HEK293 (cell line): ENCODE data around the gene SPESP1.

Source experiments
- CTCF ChIA-PET: fragments of 350-600 bp; formaldehyde crosslinking; extraction: SDS; loops from one replicate; lab custom pipeline; 2021; ENCODE audit warnings: antibody characterized with exemption; lab: Yijun Ruan, JAX
- POLR2A ChIA-PET: fragments of 300-600 bp; formaldehyde crosslinking; extraction: SDS; loops from one replicate; lab custom pipeline; 2020; ENCODE audit warnings: antibody characterized with exemption, inconsistent platforms; lab: Yijun Ruan, JAX
- H3K27ac ChIP-seq: fragments of 200-500 bp; sonication (Bioruptor generic); 2 replicates; pipeline ENCODE4 v1.5.1; 2014; ENCODE audit warnings: low read depth, low read length, control low read depth, inconsistent platforms; ENCODE audit errors: extremely low read depth
- H3K36me3 ChIP-seq, 2 experiments: fragments of 200-500 bp in 1 of 2; sonication (Bioruptor generic) in 1 of 2; 1 replicate in 1 of 2; 2 replicates in 1 of 2; pipeline ENCODE4 v1.5.1; 2014 to 2017; ENCODE audit warnings: inconsistent platforms in 2 of 2, low read length in 2 of 2; ENCODE audit not compliant: control insufficient read depth in 2 of 2, insufficient read depth in 1 of 2
- H3K4me1 ChIP-seq: fragments of 200-500 bp; sonication (Bioruptor generic); 2 replicates; pipeline ENCODE4 v1.5.1; 2014; ENCODE audit warnings: mild to moderate bottlenecking, low read length, inconsistent platforms; ENCODE audit not compliant: control insufficient read depth, insufficient read depth
- H3K4me3 ChIP-seq: 2 replicates; pipeline ENCODE4 v1.5.1; 2011; ENCODE audit warnings: low read depth, mild to moderate bottlenecking, control low read depth, low read length, moderate library complexity
- H3K9me3 ChIP-seq: fragments of 200-500 bp; sonication (Bioruptor generic); 2 replicates; pipeline ENCODE4 v1.5.1; 2014; ENCODE audit warnings: low read depth, low read length, inconsistent platforms; ENCODE audit not compliant: control insufficient read depth, insufficient read depth
- EGR2 ChIP-seq: fragments of 450-650 bp; formaldehyde crosslinking; IDR thresholded peaks from 2 replicates; pipeline ENCODE4 v1.5.1; 2016; ENCODE audit warnings: low read depth, missing biosample characterization, missing genetic modification characterization
- FEZF1 ChIP-seq: fragments of 450-650 bp; formaldehyde crosslinking; IDR thresholded peaks from 2 replicates; pipeline ENCODE4 v1.5.1; 2016; ENCODE audit warnings: missing biosample characterization, missing genetic modification characterization
- GLI2 ChIP-seq: fragments of 450-650 bp; formaldehyde crosslinking; IDR thresholded peaks from 2 replicates; pipeline ENCODE4; 2017; ENCODE audit warnings: missing biosample characterization, missing genetic modification characterization, low read depth, borderline replicate concordance
- KLF16 ChIP-seq: fragments of 450-650 bp; formaldehyde crosslinking; IDR thresholded peaks from 2 replicates; pipeline ENCODE4 v1.5.1; 2017; ENCODE audit warnings: missing biosample characterization, missing genetic modification characterization
- OSR2 ChIP-seq: fragments of 450-650 bp; formaldehyde crosslinking; IDR thresholded peaks from 2 replicates; pipeline ENCODE4 v1.5.1; 2016; ENCODE audit warnings: missing biosample characterization, missing genetic modification characterization
- OVOL3 ChIP-seq: fragments of 450-650 bp; formaldehyde crosslinking; IDR thresholded peaks from 2 replicates; pipeline ENCODE4 v1.5.1; 2016; ENCODE audit warnings: missing biosample characterization, missing genetic modification characterization
- REPIN1 ChIP-seq: fragments of 450-650 bp; formaldehyde crosslinking; IDR thresholded peaks from 2 replicates; pipeline ENCODE4 v1.5.1; 2017; ENCODE audit warnings: missing biosample characterization, missing genetic modification characterization, low read depth
- SCRT1 ChIP-seq: fragments of 450-650 bp; formaldehyde crosslinking; IDR thresholded peaks from 2 replicates; pipeline ENCODE4 v1.5.1; 2016; ENCODE audit warnings: missing biosample characterization, missing genetic modification characterization, borderline replicate concordance
- SCRT2 ChIP-seq: fragments of 450-650 bp; formaldehyde crosslinking; IDR thresholded peaks from 2 replicates; pipeline ENCODE4 v1.5.1; 2016; ENCODE audit warnings: missing biosample characterization, missing genetic modification characterization
- SP7 ChIP-seq: fragments of 450-650 bp; formaldehyde crosslinking; IDR thresholded peaks from 2 replicates; pipeline ENCODE4 v1.5.1; 2016; ENCODE audit warnings: missing biosample characterization, missing genetic modification characterization
- TCF7L2 ChIP-seq: IDR thresholded peaks from 2 replicates; pipeline ENCODE4 v1.6.1; 2011; ENCODE audit warnings: low read depth, mild to moderate bottlenecking, inconsistent platforms, low read length, moderate library complexity, borderline replicate concordance
- ZFP41 ChIP-seq: fragments of 450-650 bp; formaldehyde crosslinking; IDR thresholded peaks from 2 replicates; pipeline ENCODE4 v1.5.1; 2016; ENCODE audit warnings: missing biosample characterization, missing genetic modification characterization, borderline replicate concordance
- ZNF155 ChIP-seq: fragments of 450-650 bp; formaldehyde crosslinking; IDR thresholded peaks from 2 replicates; pipeline ENCODE4 v1.5.1; 2016; ENCODE audit warnings: missing biosample characterization, missing genetic modification characterization
- ZNF24 ChIP-seq: fragments of 450-650 bp; formaldehyde crosslinking; IDR thresholded peaks from 2 replicates; pipeline ENCODE4 v1.5.1; 2016; ENCODE audit warnings: missing biosample characterization, missing genetic modification characterization
- ZNF335 ChIP-seq: fragments of 450-650 bp; formaldehyde crosslinking; conservative IDR thresholded peaks from 2 replicates; pipeline ENCODE4 v1.5.1; 2016; ENCODE audit warnings: missing biosample characterization, missing genetic modification characterization
- ZNF518A ChIP-seq: fragments of 450-650 bp; formaldehyde crosslinking; conservative IDR thresholded peaks from 2 replicates; pipeline ENCODE4 v1.5.1; 2016; ENCODE audit warnings: low read depth, missing biosample characterization, missing genetic modification characterization
- ZNF571 ChIP-seq: fragments of 450-650 bp; formaldehyde crosslinking; IDR thresholded peaks from 2 replicates; pipeline ENCODE4 v1.5.0; 2017; ENCODE audit warnings: missing biosample characterization, missing genetic modification characterization
- ZNF623 ChIP-seq: fragments of 450-650 bp; formaldehyde crosslinking; IDR thresholded peaks from 2 replicates; pipeline ENCODE4 v1.5.1; 2016; ENCODE audit warnings: missing biosample characterization, missing genetic modification characterization
- ZNF624 ChIP-seq: fragments of 450-650 bp; formaldehyde crosslinking; IDR thresholded peaks from 2 replicates; pipeline ENCODE4 v1.5.1; 2017; ENCODE audit warnings: missing biosample characterization, missing genetic modification characterization
- ZXDB ChIP-seq: fragments of 450-650 bp; formaldehyde crosslinking; IDR thresholded peaks from 2 replicates; pipeline ENCODE4 v1.5.1; 2016; ENCODE audit warnings: missing biosample characterization, missing genetic modification characterization
- TF ChIP-seq, protein P1 (sequence below): fragments of 450-650 bp; formaldehyde crosslinking; IDR thresholded peaks from 2 replicates; pipeline ENCODE4 v1.5.1; 2016; ENCODE audit warnings: missing biosample characterization, missing genetic modification characterization
- TF ChIP-seq, protein P2 (sequence below): fragments of 450-650 bp; formaldehyde crosslinking; IDR thresholded peaks from 2 replicates; pipeline ENCODE4 v1.5.1; 2016; ENCODE audit warnings: missing biosample characterization, missing genetic modification characterization, borderline replicate concordance
- TF ChIP-seq, protein P3 (sequence below): fragments of 450-650 bp; formaldehyde crosslinking; IDR thresholded peaks from 2 replicates; pipeline ENCODE4 v1.5.1; 2017; ENCODE audit warnings: missing biosample characterization, missing genetic modification characterization

Gene SPESP1

DNA sequence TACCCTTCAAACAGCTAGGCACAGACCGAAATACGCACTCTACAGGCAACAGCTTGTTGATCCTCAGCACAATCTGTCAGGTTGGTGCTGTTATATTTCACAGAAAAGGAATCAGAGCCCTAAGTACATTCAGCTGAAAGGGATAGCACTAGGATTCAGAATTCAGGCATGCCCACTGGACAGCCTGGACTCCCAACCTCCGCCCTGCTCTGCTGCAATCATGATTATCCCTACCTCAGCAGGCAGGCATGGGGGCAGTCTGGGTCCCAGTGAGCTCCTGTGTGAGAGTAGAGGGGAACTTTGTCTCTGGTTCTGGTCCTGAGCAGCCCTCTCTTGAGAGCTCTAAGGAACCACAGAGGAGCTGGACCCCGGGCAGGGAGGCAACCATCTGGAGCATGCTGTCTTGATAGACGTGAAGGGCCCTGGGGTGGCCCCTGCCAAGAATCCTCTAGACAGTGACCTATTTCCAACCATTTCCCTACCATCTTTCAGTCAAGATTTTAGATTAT lies 60.7 kb downstream of the SPESP1 start:
- no peaks in the 10 kb centered on the region for H3K36me3 ChIP-seq
- no peak overlapping the region for H3K4me3 ChIP-seq
- H3K4me1 ChIP-seq = peaks cover 7% of the 10 kb centered on the region; the same call in 1 of the 2 replicates
- H3K27ac ChIP-seq = peak overlapping the region; percentile 81
- H3K9me3 ChIP-seq = no peaks in the 10 kb centered on the region
- TF ChIP-seq SCRT2 (tag by site-specific recombination) (peak; percentile 91), EGR2 (tag by site-specific recombination) (no peak), SCRT1 (tag by site-specific recombination) (peak; percentile 95)
- TF ChIP-seq, all 188 proteins: peak for 2
- POLR2A ChIA-PET = no interaction called here
- CTCF ChIA-PET = interaction anchor here (0.7 to 1.2 kb wide), 3 partner anchors 40 to 401 kb away, joined by 3 to 6 read pairs (median 4); no protein-coding TSS in a partner anchor

DNA sequence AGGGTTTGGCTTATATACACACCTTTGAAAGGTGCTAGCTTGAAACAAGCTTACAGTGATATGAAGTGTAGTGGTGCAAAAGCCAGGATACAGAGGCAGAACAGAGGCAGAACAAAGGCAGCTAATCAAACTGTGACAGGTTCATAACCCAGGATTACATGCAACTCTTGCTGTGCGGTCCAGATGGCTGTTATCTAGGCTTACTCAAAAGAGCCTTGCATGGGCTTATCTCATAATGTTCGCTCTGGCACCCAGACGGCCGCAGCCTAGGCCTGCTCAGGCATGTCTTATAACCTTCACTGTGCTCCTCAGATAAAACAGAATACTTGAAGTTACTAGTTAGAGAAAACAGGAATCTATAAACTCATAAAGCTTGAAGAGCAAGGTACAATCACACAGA lies 61.4 kb downstream of the SPESP1 start:
- Histone ChIP-seq H3K27ac (peak overlapping the region; percentile 81), H3K4me3 (no peak overlapping the region), H3K4me1 (peaks cover 7% of the 10 kb centered on the region; the same call in 1 of the 2 replicates), H3K36me3 (no peaks in the 10 kb centered on the region), H3K9me3 (no peaks in the 10 kb centered on the region)
- ChIA-PET POLR2A (interaction anchor here (0.5 kb wide), 1 partner anchor 47 kb away, joined by 4 read pairs; no protein-coding TSS in a partner anchor), CTCF (interaction anchor here (1.0 kb wide), 1 partner anchor 67 kb away, joined by 6 read pairs; no protein-coding TSS in a partner anchor)
- TF ChIP-seq, protein P1, sequence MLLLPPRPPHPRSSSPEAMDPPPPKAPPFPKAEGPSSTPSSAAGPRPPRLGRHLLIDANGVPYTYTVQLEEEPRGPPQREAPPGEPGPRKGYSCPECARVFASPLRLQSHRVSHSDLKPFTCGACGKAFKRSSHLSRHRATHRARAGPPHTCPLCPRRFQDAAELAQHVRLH (tag by site-specific recombination) = peak; percentile 70
- TF ChIP-seq ZNF335 (tag by site-specific recombination) = peak; percentile 67
- TF ChIP-seq FEZF1 = peak; percentile 89
- no peak for TF ChIP-seq ZNF623 (tag by site-specific recombination)
- peak; percentile 78 for TF ChIP-seq SP7 (tag by site-specific recombination)
- no peak for TF ChIP-seq ZNF155 (tag by site-specific recombination)
- no peak for TF ChIP-seq KLF16 (tag by site-specific recombination)
- TF ChIP-seq OVOL3 (tag by site-specific recombination) = peak; percentile 74
- peak; percentile 59; the same call in 1 of the 2 replicates for TF ChIP-seq ZNF24 (tag by site-specific recombination)
- peak; percentile 50; the same call in 1 of the 2 replicates for TF ChIP-seq SCRT1 (tag by site-specific recombination)
- TF ChIP-seq ZNF571 = no peak
- peak; percentile 90 for TF ChIP-seq ZXDB (tag by site-specific recombination)
- TF ChIP-seq, protein P2, sequence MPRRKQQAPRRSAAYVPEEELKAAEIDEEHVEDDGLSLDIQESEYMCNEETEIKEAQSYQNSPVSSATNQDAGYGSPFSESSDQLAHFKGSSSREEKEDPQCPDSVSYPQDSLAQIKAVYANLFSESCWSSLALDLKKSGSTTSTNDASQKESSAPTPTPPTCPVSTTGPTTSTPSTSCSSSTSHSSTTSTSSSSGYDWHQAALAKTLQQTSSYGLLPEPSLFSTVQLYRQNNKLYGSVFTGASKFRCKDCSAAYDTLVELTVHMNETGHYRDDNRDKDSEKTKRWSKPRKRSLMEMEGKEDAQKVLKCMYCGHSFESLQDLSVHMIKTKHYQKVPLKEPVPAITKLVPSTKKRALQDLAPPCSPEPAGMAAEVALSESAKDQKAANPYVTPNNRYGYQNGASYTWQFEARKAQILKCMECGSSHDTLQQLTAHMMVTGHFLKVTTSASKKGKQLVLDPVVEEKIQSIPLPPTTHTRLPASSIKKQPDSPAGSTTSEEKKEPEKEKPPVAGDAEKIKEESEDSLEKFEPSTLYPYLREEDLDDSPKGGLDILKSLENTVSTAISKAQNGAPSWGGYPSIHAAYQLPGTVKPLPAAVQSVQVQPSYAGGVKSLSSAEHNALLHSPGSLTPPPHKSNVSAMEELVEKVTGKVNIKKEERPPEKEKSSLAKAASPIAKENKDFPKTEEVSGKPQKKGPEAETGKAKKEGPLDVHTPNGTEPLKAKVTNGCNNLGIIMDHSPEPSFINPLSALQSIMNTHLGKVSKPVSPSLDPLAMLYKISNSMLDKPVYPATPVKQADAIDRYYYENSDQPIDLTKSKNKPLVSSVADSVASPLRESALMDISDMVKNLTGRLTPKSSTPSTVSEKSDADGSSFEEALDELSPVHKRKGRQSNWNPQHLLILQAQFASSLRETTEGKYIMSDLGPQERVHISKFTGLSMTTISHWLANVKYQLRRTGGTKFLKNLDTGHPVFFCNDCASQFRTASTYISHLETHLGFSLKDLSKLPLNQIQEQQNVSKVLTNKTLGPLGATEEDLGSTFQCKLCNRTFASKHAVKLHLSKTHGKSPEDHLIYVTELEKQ (tag by site-specific recombination) = peak; percentile 74
- peak; percentile 46; the same call in 1 of the 2 replicates for TF ChIP-seq GLI2 (tag by site-specific recombination)
- TF ChIP-seq ZNF518A = no peak; the same call in 1 of the 2 replicates
- TF ChIP-seq ZFP41 = no peak
- TF ChIP-seq SCRT2 (tag by site-specific recombination) = no peak
- TF ChIP-seq OSR2 (tag by site-specific recombination) = peak; percentile 96
- TF ChIP-seq REPIN1 (tag by site-specific recombination) = no peak
- TF ChIP-seq, protein P3, sequence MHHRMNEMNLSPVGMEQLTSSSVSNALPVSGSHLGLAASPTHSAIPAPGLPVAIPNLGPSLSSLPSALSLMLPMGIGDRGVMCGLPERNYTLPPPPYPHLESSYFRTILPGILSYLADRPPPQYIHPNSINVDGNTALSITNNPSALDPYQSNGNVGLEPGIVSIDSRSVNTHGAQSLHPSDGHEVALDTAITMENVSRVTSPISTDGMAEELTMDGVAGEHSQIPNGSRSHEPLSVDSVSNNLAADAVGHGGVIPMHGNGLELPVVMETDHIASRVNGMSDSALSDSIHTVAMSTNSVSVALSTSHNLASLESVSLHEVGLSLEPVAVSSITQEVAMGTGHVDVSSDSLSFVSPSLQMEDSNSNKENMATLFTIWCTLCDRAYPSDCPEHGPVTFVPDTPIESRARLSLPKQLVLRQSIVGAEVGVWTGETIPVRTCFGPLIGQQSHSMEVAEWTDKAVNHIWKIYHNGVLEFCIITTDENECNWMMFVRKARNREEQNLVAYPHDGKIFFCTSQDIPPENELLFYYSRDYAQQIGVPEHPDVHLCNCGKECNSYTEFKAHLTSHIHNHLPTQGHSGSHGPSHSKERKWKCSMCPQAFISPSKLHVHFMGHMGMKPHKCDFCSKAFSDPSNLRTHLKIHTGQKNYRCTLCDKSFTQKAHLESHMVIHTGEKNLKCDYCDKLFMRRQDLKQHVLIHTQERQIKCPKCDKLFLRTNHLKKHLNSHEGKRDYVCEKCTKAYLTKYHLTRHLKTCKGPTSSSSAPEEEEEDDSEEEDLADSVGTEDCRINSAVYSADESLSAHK = no peak; the same call in 1 of the 2 replicates
- peak; percentile 77; the same call in 1 of the 2 replicates for TF ChIP-seq TCF7L2
- TF ChIP-seq ZNF624 = no peak
